NT2/D1 (cell line): ENCODE data around the gene SLC8A1.

Source experiments
- SUZ12 ChIP-seq: IDR thresholded peaks from 2 replicates; pipeline ENCODE4 v1.6.1; 2011; ENCODE audit not compliant: insufficient read length, insufficient read depth; ENCODE audit errors: extremely low read depth
- YY1 ChIP-seq: IDR thresholded peaks from 2 replicates; pipeline ENCODE4 v1.6.1; 2011; ENCODE audit not compliant: insufficient read length, insufficient read depth
- ZNF274 ChIP-seq: IDR thresholded peaks from 2 replicates; pipeline ENCODE4 v1.6.1; 2011; ENCODE audit warnings: mild to moderate bottlenecking, low read depth, low read length

- TF ChIP-seq ZNF274 (no peak), YY1 (no peak), SUZ12 (no peak)
These were observed 177.6 kb downstream of the SLC8A1 start for GRCh38 chr2:40274270-40274669.
